Loucy (cell line): Measurements from ENCODE around the gene SPOPL.

Experiments
- EZH2phosphoT487 ChIP-seq: fragments of 200-600 bp; IDR thresholded peaks from 2 replicates; pipeline ENCODE4 v1.6.1; 2018; ENCODE audit warnings: antibody characterized with exemption, mild to moderate bottlenecking, moderate library complexity, borderline replicate concordance
- TF ChIP-seq, protein P1 (sequence below): fragments of 200-600 bp; sonication (generic); conservative IDR thresholded peaks from 2 replicates; pipeline ENCODE4 v1.5.1; 2014; ENCODE audit warnings: mild to moderate bottlenecking, antibody characterized with exemption, low read length

DNA sequence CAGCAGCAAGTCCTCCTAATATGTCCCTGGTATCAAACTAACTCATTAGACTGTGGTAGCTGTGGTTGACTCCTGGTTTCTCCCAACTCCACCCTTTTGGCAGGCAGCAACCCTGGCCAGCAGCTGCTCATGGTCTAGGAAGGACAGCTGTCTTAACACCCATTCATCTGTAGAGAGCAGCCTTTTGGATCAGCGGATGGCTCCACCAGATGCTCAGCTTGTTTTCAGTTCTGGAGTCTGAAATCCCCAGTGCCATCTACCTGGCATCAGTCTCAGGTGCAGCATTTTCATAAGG is 100.5 kb downstream of the SPOPL start:
- TF ChIP-seq, protein P1, sequence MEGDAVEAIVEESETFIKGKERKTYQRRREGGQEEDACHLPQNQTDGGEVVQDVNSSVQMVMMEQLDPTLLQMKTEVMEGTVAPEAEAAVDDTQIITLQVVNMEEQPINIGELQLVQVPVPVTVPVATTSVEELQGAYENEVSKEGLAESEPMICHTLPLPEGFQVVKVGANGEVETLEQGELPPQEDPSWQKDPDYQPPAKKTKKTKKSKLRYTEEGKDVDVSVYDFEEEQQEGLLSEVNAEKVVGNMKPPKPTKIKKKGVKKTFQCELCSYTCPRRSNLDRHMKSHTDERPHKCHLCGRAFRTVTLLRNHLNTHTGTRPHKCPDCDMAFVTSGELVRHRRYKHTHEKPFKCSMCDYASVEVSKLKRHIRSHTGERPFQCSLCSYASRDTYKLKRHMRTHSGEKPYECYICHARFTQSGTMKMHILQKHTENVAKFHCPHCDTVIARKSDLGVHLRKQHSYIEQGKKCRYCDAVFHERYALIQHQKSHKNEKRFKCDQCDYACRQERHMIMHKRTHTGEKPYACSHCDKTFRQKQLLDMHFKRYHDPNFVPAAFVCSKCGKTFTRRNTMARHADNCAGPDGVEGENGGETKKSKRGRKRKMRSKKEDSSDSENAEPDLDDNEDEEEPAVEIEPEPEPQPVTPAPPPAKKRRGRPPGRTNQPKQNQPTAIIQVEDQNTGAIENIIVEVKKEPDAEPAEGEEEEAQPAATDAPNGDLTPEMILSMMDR: no peak
- no peak for TF ChIP-seq EZH2phosphoT487
